IMR-90 (cell line): ENCODE results near the gene DMAC2L. TPM values are rescaled to one million over a fixed set of nuclear protein-coding genes. Genes with fewer than 3 reads are reported as not detected.

Experiments
- ATAC-seq: fragments of 200-7000 bp; cut with Tn5 transposase; 2 replicates; pipeline ENCODE4 v1.9.1; 2020; ENCODE audit warnings: low read depth, mild to moderate bottlenecking, moderate library complexity
- BruUV-seq: library from RNA; stranded (reverse); fragments of 400-500 nt; replicated peaks from 2 replicates; lab custom pipeline; 2021; lab: Mats Ljungman, UMichigan
- CTCF ChIA-PET: fragments of 300-600 bp; formaldehyde crosslinking; extraction: SDS; loops from one replicate; lab custom pipeline; 2021; ENCODE audit warnings: antibody characterized with exemption; lab: Yijun Ruan, JAX
- POLR2A ChIA-PET: fragments of 300-600 bp; sonication (Branson Sonifier 250); formaldehyde crosslinking; loops from one replicate; lab custom pipeline; 2022; ENCODE audit warnings: antibody characterized with exemption; ENCODE audit not compliant: unreplicated experiment; lab: Charles Lee
- DNase-seq: peaks from one replicate; pipeline ENCODE4 v3.0.0; 2013
- H2AFZ ChIP-seq: replicated peaks from 2 replicates; pipeline ENCODE3; 2013; ENCODE audit warnings: low read length, mild to moderate bottlenecking; ENCODE audit not compliant: poor library complexity
- H2AK5ac ChIP-seq: 2 replicates; pipeline ENCODE4 v1.6.1; 2013; ENCODE audit warnings: low read depth, low read length, inconsistent platforms
- H2AK9ac ChIP-seq: replicated peaks from 2 replicates; pipeline ENCODE3; 2013; ENCODE audit warnings: mild to moderate bottlenecking, low read depth, low read length, moderate library complexity; ENCODE audit not compliant: poor library complexity
- H2BK120ac ChIP-seq: 2 replicates; pipeline ENCODE4 v1.6.1; 2013; ENCODE audit warnings: low read depth, low read length, inconsistent platforms
- H2BK15ac ChIP-seq: 3 replicates; pipeline ENCODE4 v1.6.1; 2013; ENCODE audit warnings: low read depth, low read length, inconsistent platforms
- H2BK20ac ChIP-seq: 2 replicates; pipeline ENCODE4 v1.6.1; 2013; ENCODE audit warnings: low read depth, mild to moderate bottlenecking, inconsistent platforms, low read length, moderate library complexity
- H2BK5ac ChIP-seq: 2 replicates; pipeline ENCODE4 v1.6.1; 2013; ENCODE audit warnings: mild to moderate bottlenecking, low read depth, low read length, inconsistent platforms; ENCODE audit not compliant: poor library complexity, severe bottlenecking
- H3K14ac ChIP-seq: replicated peaks from 2 replicates; pipeline ENCODE4 v1.6.1; 2013; ENCODE audit warnings: low read depth, low read length, inconsistent platforms
- H3K18ac ChIP-seq: 2 replicates; pipeline ENCODE4 v1.6.1; 2013; ENCODE audit warnings: low read depth, low read length, control low read depth
- H3K23ac ChIP-seq: 2 replicates; pipeline ENCODE4 v1.6.1; 2013; ENCODE audit warnings: low read depth, low read length, inconsistent platforms
- H3K27ac ChIP-seq: 2 replicates; pipeline ENCODE4 v1.5.1; 2013; ENCODE audit warnings: mild to moderate bottlenecking, control low read depth, low read length; ENCODE audit not compliant: insufficient read depth
- H3K27me3 ChIP-seq: 2 replicates; pipeline ENCODE4 v1.6.1; 2013; ENCODE audit warnings: low read length; ENCODE audit not compliant: control insufficient read depth, insufficient read depth
- H3K36me3 ChIP-seq: 2 replicates; pipeline ENCODE4 v1.6.1; 2013; ENCODE audit warnings: low read length, mixed read lengths; ENCODE audit not compliant: control insufficient read depth, insufficient read depth
- H3K4ac ChIP-seq: 2 replicates; pipeline ENCODE4 v1.6.1; 2013; ENCODE audit warnings: low read depth, low read length, inconsistent platforms
- H3K4me1 ChIP-seq: 2 replicates; pipeline ENCODE4 v1.6.1; 2013; ENCODE audit warnings: low read length, mixed read lengths; ENCODE audit not compliant: control insufficient read depth, insufficient read depth
- H3K4me2 ChIP-seq: 2 replicates; pipeline ENCODE4 v1.6.1; 2013; ENCODE audit warnings: low read depth, mild to moderate bottlenecking, control low read depth, low read length, moderate library complexity
- H3K4me3 ChIP-seq: 2 replicates; pipeline ENCODE4 v1.5.1; 2013; ENCODE audit warnings: low read depth, mild to moderate bottlenecking, control low read depth, low read length, moderate library complexity; ENCODE audit not compliant: insufficient read depth
- H3K56ac ChIP-seq: 2 replicates; pipeline ENCODE4 v1.6.1; 2013; ENCODE audit warnings: low read length, inconsistent platforms; ENCODE audit not compliant: insufficient read depth; ENCODE audit errors: extremely low read depth
- H3K79me1 ChIP-seq, 2 experiments: 2 replicates each; pipeline ENCODE4 v1.6.1; 2013; ENCODE audit warnings: low read length in 2 of 2, inconsistent platforms in 1 of 2, low read depth in 1 of 2
- H3K9ac ChIP-seq: 2 replicates; pipeline ENCODE4 v1.6.1; 2013; ENCODE audit warnings: low read depth, low read length, control low read depth
- H3K9me1 ChIP-seq: 2 replicates; pipeline ENCODE4 v1.6.1; 2013; ENCODE audit warnings: low read length, inconsistent platforms; ENCODE audit not compliant: insufficient read depth
- H3K9me3 ChIP-seq: 2 replicates; pipeline ENCODE4 v1.6.1; 2013; ENCODE audit warnings: low read length; ENCODE audit not compliant: control insufficient read depth, insufficient read depth
- H4K20me1 ChIP-seq: 2 replicates; pipeline ENCODE4 v1.6.1; 2013; ENCODE audit warnings: low read length, inconsistent platforms; ENCODE audit not compliant: insufficient read depth
- H4K5ac ChIP-seq: 2 replicates; pipeline ENCODE4 v1.6.1; 2013; ENCODE audit warnings: mild to moderate bottlenecking, low read depth, low read length, control low read depth
- H4K8ac ChIP-seq, 2 experiments: 2 replicates each; pipeline ENCODE4 v1.6.1; 2013; ENCODE audit warnings: low read depth in 2 of 2, low read length in 2 of 2, control low read depth in 1 of 2, inconsistent platforms in 1 of 2
- H4K91ac ChIP-seq: 2 replicates; pipeline ENCODE4 v1.6.1; 2013; ENCODE audit warnings: low read depth, low read length, inconsistent platforms; ENCODE audit not compliant: insufficient read depth
- MAFK ChIP-seq: IDR thresholded peaks from 2 replicates; pipeline ENCODE4 v1.6.1; 2012; ENCODE audit warnings: low read depth, low read length, improper control_type of control experiment
- MAZ ChIP-seq: IDR thresholded peaks from 2 replicates; pipeline ENCODE4 v1.6.1; 2012; ENCODE audit warnings: low read depth, mild to moderate bottlenecking, low read length, improper control_type of control experiment, moderate library complexity, borderline replicate concordance
- WGBS, 2 experiments: methylation state at CpG; one replicate each; pipeline versions ENCODE4 v1.1.5 to v1.1.7; 2013; ENCODE audit warnings: missing lambda C conversion rate in 2 of 2; ENCODE audit not compliant: insufficient read length in 1 of 2; ENCODE audit errors: extremely low coverage in 2 of 2; 5-methylcytosine and 5-hydroxymethylcytosine counted together
- dilution Hi-C: fragments of 300-500 bp; cut with HindIII; formaldehyde crosslinking; loops from one replicate; pipeline ENCODE4 v1.14.3; 2018; ENCODE audit warnings: low sequenced_read_pairs; ENCODE audit not compliant: unreplicated experiment
- in situ Hi-C: fragments of 300-500 bp; cut with MboI; formaldehyde crosslinking; loops from 3 replicates; pipeline ENCODE4 v1.14.3; 2019; ENCODE audit warnings: low sequenced_read_pairs, inconsistent platforms, mixed read lengths
- intact Hi-C: fragments of 100-400 bp; cut with micrococcal nuclease; formaldehyde crosslinking; loops from 2 replicates; pipeline ENCODE4 v1.10.0; 2022
- polyA plus RNA-seq, 3 experiments: library from polyadenylated mRNA; depleted of rRNA; stranded (reverse); fragments of >200 nt; gene quantifications; 2 replicates each; pipeline ENCODE4 v1.2.3, GENCODE V29; 2012; ENCODE audit warnings: low replicate concordance in 1 of 3
- total RNA-seq: library from RNA; depleted of rRNA; stranded (reverse); fragments of >200 nt; gene quantifications from 2 replicates; pipeline ENCODE4 v1.2.3, GENCODE V29; 2012
- TF ChIP-seq, protein P1 (sequence below): fragments of 150-350 bp; IDR thresholded peaks from 2 replicates; pipeline ENCODE4 v1.6.1; 2017; ENCODE audit warnings: mild to moderate bottlenecking, antibody characterized with exemption, low read length, low read depth
- TF ChIP-seq, protein P2 (sequence below): conservative IDR thresholded peaks from 2 replicates; pipeline ENCODE4 v1.5.1; 2012; ENCODE audit warnings: mild to moderate bottlenecking, low read depth, low read length, improper control_type of control experiment

DMAC2L gene
- total and polyA plus RNA-seq, 2 of the 4 experiments (the other 2 are of a cell fraction), result 5.0 to 6.1 TPM

DNA sequence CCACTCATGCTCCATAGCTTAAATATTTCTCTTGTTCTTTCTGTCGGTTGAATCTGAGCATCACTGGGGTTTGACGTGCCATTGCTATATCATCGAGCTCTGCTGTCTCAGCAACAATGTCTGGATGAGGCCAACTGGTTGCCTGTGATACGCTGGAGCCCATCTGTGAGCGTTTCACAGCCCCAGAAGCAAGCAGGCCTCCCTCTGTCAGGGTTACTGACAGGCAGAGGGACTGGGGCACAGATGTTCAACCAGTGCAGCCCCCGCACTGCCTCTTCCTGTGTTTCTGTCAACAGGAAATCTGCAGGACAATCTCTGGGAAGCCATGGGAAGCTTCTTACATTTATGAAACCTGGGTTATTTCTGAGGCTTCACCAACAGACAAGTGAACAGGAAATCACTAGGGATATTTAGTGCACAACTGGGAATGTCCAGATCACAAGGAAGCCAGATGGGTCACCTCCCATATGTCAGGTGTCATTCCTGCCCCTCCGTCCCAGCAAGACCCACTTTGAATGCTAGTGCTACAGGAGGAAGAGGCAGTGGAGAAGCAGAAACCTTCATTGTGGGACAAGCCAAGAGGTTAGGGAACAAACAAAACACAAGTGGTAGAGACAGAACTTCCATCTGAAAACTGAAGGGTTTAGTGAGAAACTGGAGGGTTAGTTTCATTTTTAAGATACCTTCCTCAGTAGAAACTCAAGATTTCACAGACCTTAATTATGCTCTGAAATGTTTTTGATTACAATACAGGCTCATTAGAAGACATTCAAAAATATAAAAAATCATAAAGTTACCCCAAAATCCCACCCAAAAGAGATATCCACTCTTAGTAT, 24.1 kb downstream of the DMAC2L start:
- Histone ChIP-seq H2AFZ (peak overlapping the region; percentile 84), H3K27me3 (no peaks in the 10 kb centered on the region), H3K79me1 (peaks cover 0 to 12% of the 10 kb centered on the region in 2 experiments; a peak in 2 of 4 replicates), H2AK5ac (peak overlapping the region; percentile 80; the same call in 1 of the 2 replicates), H3K9ac (peak overlapping the region; percentile 55), H3K18ac (peak overlapping the region; percentile 83), H2BK5ac (peak overlapping the region; percentile 71), H3K36me3 (no peaks in the 10 kb centered on the region), H3K27ac (peak overlapping the region; percentile 82), H2BK120ac (peak overlapping the region; percentile 87), H3K14ac (peak overlapping the region; percentile 86), H3K4me3 (no peak overlapping the region), H3K4me2 (peak overlapping the region; percentile 61), H2BK15ac (peak overlapping the region; percentile 94; the same call in 2 of the 3 replicates), H2AK9ac (peak overlapping the region; percentile 68), H3K56ac (peak overlapping the region; percentile 54; the same call in 1 of the 2 replicates), H3K9me3 (no peaks in the 10 kb centered on the region), H3K4ac (peak overlapping the region; percentile 97), H4K20me1 (no peaks in the 10 kb centered on the region), H4K8ac (peak overlapping the region; percentile 79 to 85; a peak in 3 of 4 replicates), H3K23ac (peak overlapping the region; percentile 91), H4K91ac (peak overlapping the region; percentile 80), H2BK20ac (peak overlapping the region; percentile 93), H3K9me1 (peaks cover 10% of the 10 kb centered on the region), H3K4me1 (peaks cover 14% of the 10 kb centered on the region), H4K5ac (peak overlapping the region; percentile 82)
- ChIA-PET CTCF (interaction anchor here (0.7 to 2.1 kb wide), 3 partner anchors 15 to 430 kb away, joined by 3 to 8 read pairs (median 7); no protein-coding TSS in a partner anchor), POLR2A (interaction anchor here (0.5 to 1.2 kb wide), 2 partner anchors 9 to 17 kb away, joined by 5 to 9 read pairs; no protein-coding TSS in a partner anchor)
- BruUV-seq, result no TSS peak
- in situ Hi-C loops, result no loop called here
- dilution Hi-C loops, result no loop called here
- TF ChIP-seq MAFK, result peak; percentile 56
- TF ChIP-seq, protein P1, sequence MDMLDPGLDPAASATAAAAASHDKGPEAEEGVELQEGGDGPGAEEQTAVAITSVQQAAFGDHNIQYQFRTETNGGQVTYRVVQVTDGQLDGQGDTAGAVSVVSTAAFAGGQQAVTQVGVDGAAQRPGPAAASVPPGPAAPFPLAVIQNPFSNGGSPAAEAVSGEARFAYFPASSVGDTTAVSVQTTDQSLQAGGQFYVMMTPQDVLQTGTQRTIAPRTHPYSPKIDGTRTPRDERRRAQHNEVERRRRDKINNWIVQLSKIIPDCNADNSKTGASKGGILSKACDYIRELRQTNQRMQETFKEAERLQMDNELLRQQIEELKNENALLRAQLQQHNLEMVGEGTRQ, result no peak
- TF ChIP-seq, protein P2, sequence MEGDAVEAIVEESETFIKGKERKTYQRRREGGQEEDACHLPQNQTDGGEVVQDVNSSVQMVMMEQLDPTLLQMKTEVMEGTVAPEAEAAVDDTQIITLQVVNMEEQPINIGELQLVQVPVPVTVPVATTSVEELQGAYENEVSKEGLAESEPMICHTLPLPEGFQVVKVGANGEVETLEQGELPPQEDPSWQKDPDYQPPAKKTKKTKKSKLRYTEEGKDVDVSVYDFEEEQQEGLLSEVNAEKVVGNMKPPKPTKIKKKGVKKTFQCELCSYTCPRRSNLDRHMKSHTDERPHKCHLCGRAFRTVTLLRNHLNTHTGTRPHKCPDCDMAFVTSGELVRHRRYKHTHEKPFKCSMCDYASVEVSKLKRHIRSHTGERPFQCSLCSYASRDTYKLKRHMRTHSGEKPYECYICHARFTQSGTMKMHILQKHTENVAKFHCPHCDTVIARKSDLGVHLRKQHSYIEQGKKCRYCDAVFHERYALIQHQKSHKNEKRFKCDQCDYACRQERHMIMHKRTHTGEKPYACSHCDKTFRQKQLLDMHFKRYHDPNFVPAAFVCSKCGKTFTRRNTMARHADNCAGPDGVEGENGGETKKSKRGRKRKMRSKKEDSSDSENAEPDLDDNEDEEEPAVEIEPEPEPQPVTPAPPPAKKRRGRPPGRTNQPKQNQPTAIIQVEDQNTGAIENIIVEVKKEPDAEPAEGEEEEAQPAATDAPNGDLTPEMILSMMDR, result no peak
- no peak for TF ChIP-seq MAZ
- ATAC-seq (peak; percentile 58), DNase-seq (peak; percentile 65)
- 13% methylated on average over 4 of the region's 7 CpGs; no CpG with 5 or more reads in 1 of the 2 experiments for WGBS, 2 experiments
- intact Hi-C loops, result no loop called here
